Epithelial cell of umbilical artery (primary cell): ENCODE data around the gene PRCC. TPM values are rescaled to one million over a fixed set of nuclear protein-coding genes. Genes with fewer than 3 reads are reported as not detected.

Experiments used
- total RNA-seq: library from RNA; depleted of rRNA; stranded (reverse); fragments of >200 nt; gene quantifications from 2 replicates; pipeline ENCODE4 v1.2.3, GENCODE V29; 2014

The PRCC gene, protein sequence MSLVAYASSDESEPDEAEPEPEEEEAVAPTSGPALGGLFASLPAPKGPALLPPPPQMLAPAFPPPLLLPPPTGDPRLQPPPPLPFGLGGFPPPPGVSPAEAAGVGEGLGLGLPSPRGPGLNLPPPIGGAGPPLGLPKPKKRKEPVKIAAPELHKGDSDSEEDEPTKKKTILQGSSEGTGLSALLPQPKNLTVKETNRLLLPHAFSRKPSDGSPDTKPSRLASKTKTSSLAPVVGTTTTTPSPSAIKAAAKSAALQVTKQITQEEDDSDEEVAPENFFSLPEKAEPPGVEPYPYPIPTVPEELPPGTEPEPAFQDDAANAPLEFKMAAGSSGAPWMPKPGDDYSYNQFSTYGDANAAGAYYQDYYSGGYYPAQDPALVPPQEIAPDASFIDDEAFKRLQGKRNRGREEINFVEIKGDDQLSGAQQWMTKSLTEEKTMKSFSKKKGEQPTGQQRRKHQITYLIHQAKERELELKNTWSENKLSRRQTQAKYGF
- 7.4 and 8.4 TPM in 2 replicates for total RNA-seq

DNA sequence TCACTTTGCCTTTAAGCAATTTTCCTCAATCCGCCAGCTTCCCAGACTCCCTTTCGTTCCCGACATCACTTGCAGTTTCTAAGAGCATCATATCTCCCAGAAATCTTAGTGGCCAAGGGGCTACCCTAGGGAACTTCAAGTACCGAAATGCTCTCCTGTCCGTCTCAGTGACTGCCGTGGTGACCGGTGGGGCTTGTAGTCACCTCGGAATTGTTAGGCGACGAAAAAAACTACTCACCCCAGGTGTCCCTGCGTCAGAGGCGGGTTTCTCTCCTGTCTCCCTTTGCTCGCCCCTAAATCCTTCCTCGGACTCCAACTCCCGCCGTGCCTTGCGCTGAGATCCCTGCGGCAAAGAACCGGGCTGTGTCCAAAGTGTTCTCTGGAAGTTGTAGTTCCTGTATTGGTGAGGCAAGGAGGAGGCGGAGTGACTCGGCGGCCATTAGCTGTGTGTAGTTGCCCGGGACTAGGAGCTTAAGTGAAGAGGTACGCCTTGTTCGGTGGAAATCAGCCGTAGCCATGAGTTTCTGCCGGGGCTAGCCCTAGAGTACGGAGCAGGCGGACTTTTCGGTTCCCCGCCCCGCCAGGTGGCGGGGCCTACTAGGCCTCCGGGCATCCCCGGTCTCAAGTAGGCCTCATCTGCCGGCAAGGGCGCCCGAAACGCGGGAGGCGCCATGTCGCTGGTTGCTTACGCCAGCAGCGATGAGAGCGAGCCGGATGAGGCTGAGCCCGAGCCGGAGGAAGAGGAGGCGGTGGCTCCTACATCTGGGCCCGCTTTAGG, at the start of gene PRCC:
Gene PRCC, plus strand, starts transcription at position 435 of the 778 bp plus-strand sequence. Its CDS starts 237 bp downstream, at position 672.

GRCh38 chr1:156727926-156728598, 39.3 kb upstream of the PRCC start, which contains the start of gene METTL25B:
Gene METTL25B (plus strand): TSS chr1:156728469. CDS start chr1:156729105, 636 bp downstream.

DNA sequence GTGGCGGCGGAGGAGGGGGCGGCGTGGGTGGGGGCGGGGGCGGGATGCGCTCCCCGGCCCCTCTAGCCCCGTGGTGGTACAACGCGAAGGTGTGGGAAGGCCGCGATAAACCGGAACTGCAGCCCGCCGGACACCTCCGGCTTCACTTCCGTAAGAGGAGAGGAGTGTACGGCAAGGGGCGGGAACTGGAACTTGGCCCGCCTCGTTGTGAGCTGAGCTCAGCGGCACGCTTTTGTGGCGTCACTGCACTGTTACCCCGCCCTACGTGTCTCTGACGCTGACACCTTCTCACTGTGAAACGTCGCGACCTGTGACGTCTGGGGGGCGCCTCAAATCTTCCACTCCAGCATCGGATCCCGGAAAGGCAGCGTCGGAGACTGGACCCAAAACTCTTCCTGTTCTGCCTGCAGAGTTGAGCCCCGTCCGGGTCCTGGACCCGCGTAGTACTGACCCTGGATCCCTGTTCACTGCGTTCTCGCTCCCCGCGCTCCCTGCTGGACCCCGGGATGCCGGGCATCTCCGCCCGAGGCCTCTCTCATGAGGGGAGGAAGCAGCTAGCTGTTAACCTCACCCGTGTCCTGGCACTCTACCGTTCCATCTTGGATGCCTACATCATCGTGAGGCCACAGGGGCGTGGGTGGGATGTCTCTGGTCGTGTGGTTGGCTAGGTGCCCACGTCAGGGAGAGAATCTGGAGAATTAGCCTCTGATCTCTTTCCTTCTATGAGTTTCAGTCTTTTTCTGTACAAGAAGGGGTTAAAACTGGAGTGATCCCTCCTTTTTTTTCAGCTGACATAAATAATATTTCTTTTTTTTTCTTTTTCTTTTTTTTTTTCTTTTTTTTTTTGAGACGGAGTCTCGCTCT, 38.5 kb upstream of the PRCC start, which contains the start of gene ISG20L2:
Gene ISG20L2, minus strand, starts transcription at position 168 of the 864 bp plus-strand sequence. CDS start 1,114 bp downstream, outside the sequence.

GRCh38 chr1:156740741-156741480, 26.4 kb upstream of the PRCC start, which contains the start of gene MRPL24:
Gene MRPL24 (minus strand): TSS chr1:156741088. CDS start chr1:156738704, 2,384 bp downstream.

GRCh38 chr1:156751451-156751756, 15.9 kb upstream of the PRCC start, which contains the start of gene HDGF:
Gene HDGF (minus strand): TSS chr1:156751675. CDS start chr1:156751429, 246 bp downstream.

GRCh38 chr1:156816561-156817328, 49.4 kb downstream of the PRCC start, which contains the start of gene SH2D2A:
Gene SH2D2A (minus strand): TSS chr1:156816848. CDS start chr1:156816708, 140 bp downstream.

Other genes starting within 250 kb of the PRCC start
- gene IQGAP3, start 195.0 kb upstream of the PRCC start, total RNA-seq: 16.6 and 17.2 TPM in 2 replicates
- not detected in 2 replicates for gene TTC24, start 187.8 kb upstream of the PRCC start, total RNA-seq
- 126 TPM in 2 replicates for gene NAXE, start 175.8 kb upstream of the PRCC start, total RNA-seq
- 29.6 and 34.5 TPM in 2 replicates for gene GPATCH4, start 166.1 kb upstream of the PRCC start, total RNA-seq
- not detected in 2 replicates for gene HAPLN2, start 148.1 kb upstream of the PRCC start, total RNA-seq
- 0.15 TPM in 1 of 2 replicates, not detected in the other for gene BCAN, start 125.4 kb upstream of the PRCC start, total RNA-seq
- gene NES, start 90.1 kb upstream of the PRCC start, total RNA-seq: 154 and 164 TPM in 2 replicates
- 1.1 and 1.3 TPM in 2 replicates for gene CRABP2, start 62.0 kb upstream of the PRCC start, total RNA-seq
- gene METTL25B, start 39.1 kb upstream of the PRCC start, total RNA-seq: 7.8 and 8.1 TPM in 2 replicates
- gene ISG20L2, start 38.8 kb upstream of the PRCC start, total RNA-seq: 6.7 and 9.1 TPM in 2 replicates
- gene MRPL24, start 26.4 kb upstream of the PRCC start, total RNA-seq: 40.9 and 43.6 TPM in 2 replicates
- 134 and 196 TPM in 2 replicates for gene HDGF, start 15.9 kb upstream of the PRCC start, total RNA-seq
- gene SH2D2A, start 49.3 kb downstream of the PRCC start, total RNA-seq: 0.97 TPM in 1 of 2 replicates, not detected in the other
- gene INSRR, start 91.6 kb downstream of the PRCC start, total RNA-seq: not detected in 2 replicates
- under 0.01 TPM in 1 of 2 replicates, not detected in the other for gene NTRK1, start 93.3 kb downstream of the PRCC start, total RNA-seq
- 8.1 and 11.1 TPM in 2 replicates for gene PEAR1, start 126.2 kb downstream of the PRCC start, total RNA-seq
- gene LRRC71, start 153.1 kb downstream of the PRCC start, total RNA-seq: 0.32 TPM in 1 of 2 replicates, not detected in the other